ENCODE data around the gene KCNH6.

DNA sequence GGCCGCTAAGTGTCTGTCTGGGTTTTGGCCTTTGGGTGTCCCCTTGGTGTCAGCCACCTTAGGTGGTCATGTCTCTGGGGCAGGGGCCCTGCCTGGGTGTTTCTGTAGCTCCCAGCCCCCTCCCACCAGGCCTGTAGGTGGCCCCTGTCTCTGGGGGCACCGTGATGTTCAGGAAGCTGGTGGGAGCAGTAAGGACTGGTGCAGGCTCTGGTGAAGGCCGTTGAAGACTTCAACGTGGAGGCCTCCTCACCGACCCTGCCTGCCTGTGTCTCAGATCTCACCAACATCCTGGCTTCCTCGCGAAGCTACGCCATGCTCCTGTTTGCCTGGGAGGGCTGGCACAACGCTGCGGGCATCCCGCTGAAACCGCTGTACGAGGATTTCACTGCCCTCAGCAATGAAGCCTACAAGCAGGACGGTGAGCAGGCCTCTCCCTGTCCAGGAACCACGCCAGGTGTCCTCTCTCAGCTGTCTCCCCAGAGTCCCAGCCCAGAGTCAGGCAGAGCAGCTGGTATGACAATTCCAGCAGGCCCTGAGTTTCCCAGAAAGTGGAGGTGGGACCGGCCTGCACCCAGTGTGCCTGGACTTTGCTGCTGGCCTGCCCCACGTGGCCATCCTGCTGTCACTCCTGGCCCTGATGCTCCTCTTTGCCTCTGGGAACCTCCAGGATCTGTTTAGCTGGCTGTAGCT lies 43.5 kb upstream of the KCNH6 start:
- TF ChIP-seq POLR2A (IDR thresholded peaks at IDR 0.05) = no peak
- TF ChIP-seq, protein P1, sequence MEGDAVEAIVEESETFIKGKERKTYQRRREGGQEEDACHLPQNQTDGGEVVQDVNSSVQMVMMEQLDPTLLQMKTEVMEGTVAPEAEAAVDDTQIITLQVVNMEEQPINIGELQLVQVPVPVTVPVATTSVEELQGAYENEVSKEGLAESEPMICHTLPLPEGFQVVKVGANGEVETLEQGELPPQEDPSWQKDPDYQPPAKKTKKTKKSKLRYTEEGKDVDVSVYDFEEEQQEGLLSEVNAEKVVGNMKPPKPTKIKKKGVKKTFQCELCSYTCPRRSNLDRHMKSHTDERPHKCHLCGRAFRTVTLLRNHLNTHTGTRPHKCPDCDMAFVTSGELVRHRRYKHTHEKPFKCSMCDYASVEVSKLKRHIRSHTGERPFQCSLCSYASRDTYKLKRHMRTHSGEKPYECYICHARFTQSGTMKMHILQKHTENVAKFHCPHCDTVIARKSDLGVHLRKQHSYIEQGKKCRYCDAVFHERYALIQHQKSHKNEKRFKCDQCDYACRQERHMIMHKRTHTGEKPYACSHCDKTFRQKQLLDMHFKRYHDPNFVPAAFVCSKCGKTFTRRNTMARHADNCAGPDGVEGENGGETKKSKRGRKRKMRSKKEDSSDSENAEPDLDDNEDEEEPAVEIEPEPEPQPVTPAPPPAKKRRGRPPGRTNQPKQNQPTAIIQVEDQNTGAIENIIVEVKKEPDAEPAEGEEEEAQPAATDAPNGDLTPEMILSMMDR (IDR thresholded peaks at IDR 0.05) = no peak

Measured in body of pancreas (tissue), 4 donors.